ENCODE measurements around the gene ZIC2. TPM values are rescaled to one million over a fixed set of nuclear protein-coding genes. Genes with fewer than 3 reads are reported as not detected.

ZIC2 gene
- total and polyA plus RNA-seq, 2 of the 4 experiments (the other 2 are of a cell fraction), result not detected

GRCh38 chr13:99972190-99972731, 9.3 kb upstream of the ZIC2 start:
- no peaks in the 10 kb centered on the region; the same call in 1 of the 2 replicates for H4K20me1 ChIP-seq (ENCODE audit: insufficient read depth, low read length)
- H3K4me3 ChIP-seq (ENCODE audit: insufficient read depth, low read depth, low read length), result no peak overlapping the region
- dilution Hi-C loops (cut with HindIII; ENCODE audit: low sequenced_read_pairs, unreplicated experiment) (no loop called here), in situ Hi-C loops (cut with MboI; ENCODE audit: low sequenced_read_pairs) (no loop called here), intact Hi-C loops (cut with micrococcal nuclease) (loop anchor here (10.0 kb wide), 1 partner anchor 543 kb away; no protein-coding TSS in a partner anchor)
- no peak for DNase-seq
- H3K27me3 ChIP-seq (ENCODE audit: control insufficient read depth, insufficient read depth, low read length), result peaks cover 93% of the 10 kb centered on the region
- H3K14ac ChIP-seq (replicated peaks; ENCODE audit: low read depth, low read length), result no peak overlapping the region
- 0% methylated on average over 1 of the region's 18 CpGs; no CpG with 5 or more reads in 1 of the 2 experiments for WGBS, 2 experiments (ENCODE audit: extremely low coverage in 2 of 2, insufficient read length in 1 of 2)
- H2BK20ac ChIP-seq (ENCODE audit: low read depth, low read length), result no peak overlapping the region
- TF ChIP-seq FOS (IDR thresholded peaks at IDR 0.05; ENCODE audit: low read depth, low read length), result no peak
- TF ChIP-seq CHD1 (IDR thresholded peaks at IDR 0.05; ENCODE audit: low read depth, low read length), result no peak
- H3K36me3 ChIP-seq (ENCODE audit: control insufficient read depth, insufficient read depth, low read length), result no peaks in the 10 kb centered on the region
- no peak overlapping the region for H2BK120ac ChIP-seq (ENCODE audit: low read depth, low read length)
- ChIA-PET POLR2A (ENCODE audit: unreplicated experiment) (no interaction called here), CTCF (no interaction called here)
- no peak for ATAC-seq (ENCODE audit: low read depth)
- no peak overlapping the region for H2BK5ac ChIP-seq (ENCODE audit: low read depth, low read length, poor library complexity, severe bottlenecking)
- no peak overlapping the region for H3K4me2 ChIP-seq (ENCODE audit: low read depth, low read length)
- H2AK9ac ChIP-seq (replicated peaks; ENCODE audit: low read depth, low read length, poor library complexity), result no peak overlapping the region
- H3K9me3 ChIP-seq (ENCODE audit: control insufficient read depth, insufficient read depth, low read length), result peaks cover 24% of the 10 kb centered on the region
- no peak overlapping the region for H3K23ac ChIP-seq (ENCODE audit: low read depth, low read length)
- no peak overlapping the region for H2BK15ac ChIP-seq (ENCODE audit: low read depth, low read length)
- H4K91ac ChIP-seq (ENCODE audit: insufficient read depth, low read depth, low read length), result no peak overlapping the region
- H3K27ac ChIP-seq (ENCODE audit: insufficient read depth, low read length), result no peak overlapping the region
- no peak overlapping the region for H2AK5ac ChIP-seq (ENCODE audit: low read depth, low read length)
- peaks cover 2% of the 10 kb centered on the region; the same call in 1 of the 2 replicates for H3K4me1 ChIP-seq (ENCODE audit: control insufficient read depth, insufficient read depth, low read length)
- no peak overlapping the region for H3K9ac ChIP-seq (ENCODE audit: low read depth, low read length)
- H3K18ac ChIP-seq (ENCODE audit: low read depth, low read length), result no peak overlapping the region
- no peaks in the 10 kb centered on the region for H3K79me1 ChIP-seq (ENCODE audit: low read depth in 1 of 2, low read length in 2 of 2)
- H3K56ac ChIP-seq (ENCODE audit: extremely low read depth, insufficient read depth, low read length), result no peak overlapping the region
- H3K9me1 ChIP-seq (ENCODE audit: insufficient read depth, low read length), result no peaks in the 10 kb centered on the region
- BruUV-seq (replicated peaks), result no TSS peak
- no peak overlapping the region for H4K5ac ChIP-seq (ENCODE audit: low read depth, low read length)
- H4K8ac ChIP-seq (ENCODE audit: low read depth in 2 of 2, low read length in 2 of 2), result no peak overlapping the region
- H3K4ac ChIP-seq (ENCODE audit: low read depth, low read length), result no peak overlapping the region
- no peak overlapping the region for H2AFZ ChIP-seq (replicated peaks; ENCODE audit: low read length, poor library complexity)

Data from IMR-90 (cell line).